Measurements from ENCODE around the gene FGFRL1. TPM values are rescaled to one million over a fixed set of nuclear protein-coding genes. Genes with fewer than 3 reads are reported as not detected.
A peak's percentile ranks its signal among the peaks of the same experiment; 100 is the strongest.

FGFRL1 gene
- total RNA-seq, 1 experiment from 2014 or later = 59.5 TPM

DNA sequence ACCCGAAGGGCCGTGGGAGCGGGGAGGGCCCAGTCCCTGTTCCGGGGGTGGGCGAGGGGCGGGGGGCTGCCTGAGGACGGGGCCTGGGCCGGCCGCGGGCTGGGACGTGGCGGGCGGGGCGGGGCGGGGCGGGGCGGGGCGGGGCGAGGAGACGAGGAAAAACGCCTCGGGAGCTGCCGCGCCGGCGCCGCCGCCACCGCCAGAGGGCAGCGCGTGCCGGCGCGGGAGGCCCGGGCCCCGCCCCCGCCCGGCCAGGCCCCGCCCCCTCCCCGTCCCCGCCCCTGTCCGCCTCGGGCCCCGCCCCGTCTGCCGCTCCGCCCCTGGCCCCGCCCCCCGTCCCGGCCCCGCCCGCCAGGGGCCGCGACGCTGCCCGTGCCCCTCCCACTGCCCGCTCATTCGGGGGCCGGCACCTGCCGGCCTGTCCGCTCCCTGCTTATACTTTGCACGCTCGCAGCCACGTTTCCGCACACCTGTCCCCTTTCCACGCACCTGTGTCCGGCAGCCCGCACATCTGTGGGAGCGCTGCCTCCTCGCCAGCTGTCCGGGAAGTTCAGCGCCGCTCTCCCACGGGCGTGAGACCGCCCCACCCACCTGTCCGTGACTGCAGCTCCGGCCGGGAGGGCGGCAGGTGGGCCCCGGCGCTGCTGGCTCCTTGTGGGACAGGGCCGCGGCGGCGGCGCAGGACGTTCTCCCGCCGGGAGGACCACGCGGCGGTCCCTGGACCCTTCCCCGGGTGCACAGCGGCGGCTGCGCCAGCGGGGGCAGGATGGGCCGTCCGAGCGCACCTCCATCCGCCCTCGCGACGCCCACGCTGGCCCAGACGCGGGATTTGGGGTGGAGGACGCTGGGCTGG is 1.7 kb upstream of the FGFRL1 start:
- TF ChIP-seq EZH2 (IDR thresholded peaks at IDR 0.05; ENCODE audit: low read depth) = no peak
- TF ChIP-seq, protein P1, sequence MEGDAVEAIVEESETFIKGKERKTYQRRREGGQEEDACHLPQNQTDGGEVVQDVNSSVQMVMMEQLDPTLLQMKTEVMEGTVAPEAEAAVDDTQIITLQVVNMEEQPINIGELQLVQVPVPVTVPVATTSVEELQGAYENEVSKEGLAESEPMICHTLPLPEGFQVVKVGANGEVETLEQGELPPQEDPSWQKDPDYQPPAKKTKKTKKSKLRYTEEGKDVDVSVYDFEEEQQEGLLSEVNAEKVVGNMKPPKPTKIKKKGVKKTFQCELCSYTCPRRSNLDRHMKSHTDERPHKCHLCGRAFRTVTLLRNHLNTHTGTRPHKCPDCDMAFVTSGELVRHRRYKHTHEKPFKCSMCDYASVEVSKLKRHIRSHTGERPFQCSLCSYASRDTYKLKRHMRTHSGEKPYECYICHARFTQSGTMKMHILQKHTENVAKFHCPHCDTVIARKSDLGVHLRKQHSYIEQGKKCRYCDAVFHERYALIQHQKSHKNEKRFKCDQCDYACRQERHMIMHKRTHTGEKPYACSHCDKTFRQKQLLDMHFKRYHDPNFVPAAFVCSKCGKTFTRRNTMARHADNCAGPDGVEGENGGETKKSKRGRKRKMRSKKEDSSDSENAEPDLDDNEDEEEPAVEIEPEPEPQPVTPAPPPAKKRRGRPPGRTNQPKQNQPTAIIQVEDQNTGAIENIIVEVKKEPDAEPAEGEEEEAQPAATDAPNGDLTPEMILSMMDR (conservative IDR thresholded peaks at IDR 0.05) = no peak
- intact Hi-C loops (cut with micrococcal nuclease; ENCODE audit: unreplicated experiment) = loop anchor here (5.0 kb wide), 2 partner anchors 238 to 338 kb away; partner anchors contain the start of genes CTBP1 and UVSSA
- Histone ChIP-seq H3K4me2 (peak overlapping the region; percentile 97), H4K20me1 (ENCODE audit: insufficient read depth) (no peaks in the 10 kb centered on the region; the same call in 1 of the 2 replicates), H3K27me3 (ENCODE audit: insufficient read depth, low read depth) (peaks cover 11% of the 10 kb centered on the region; the same call in 1 of the 2 replicates), H2AFZ (peak overlapping the region; percentile 87), H3K4me3 (peak overlapping the region; percentile 90), H3K9me3 (ENCODE audit: insufficient read depth, low read depth) (no peaks in the 10 kb centered on the region), H3K9me2 (ENCODE audit: insufficient read depth) (no peaks in the 10 kb centered on the region), H3F3A (ENCODE audit: insufficient read depth, low read depth) (peaks cover 36% of the 10 kb centered on the region; the same call in 1 of the 2 replicates), H3K27ac (peak overlapping the region; percentile 55; the same call in 1 of the 2 replicates), H3K36me3 (ENCODE audit: low read depth) (no peaks in the 10 kb centered on the region), H3K79me2 (ENCODE audit: low read depth) (no peaks in the 10 kb centered on the region; the same call in 1 of the 2 replicates), H3K4me1 (replicated peaks; ENCODE audit: insufficient read depth) (peaks cover 5% of the 10 kb centered on the region; the same call in 1 of the 2 replicates)
- CTCF ChIA-PET = interaction anchor here (0.6 kb wide), 1 partner anchor 45 kb away, joined by 5 read pairs; no protein-coding TSS in a partner anchor
- peak; percentile 48 to 71 for DNase-seq
- POLR2A ChIA-PET (ENCODE audit: unreplicated experiment) = no interaction called here
- BruUV-seq (replicated peaks) = no TSS peak

DNA sequence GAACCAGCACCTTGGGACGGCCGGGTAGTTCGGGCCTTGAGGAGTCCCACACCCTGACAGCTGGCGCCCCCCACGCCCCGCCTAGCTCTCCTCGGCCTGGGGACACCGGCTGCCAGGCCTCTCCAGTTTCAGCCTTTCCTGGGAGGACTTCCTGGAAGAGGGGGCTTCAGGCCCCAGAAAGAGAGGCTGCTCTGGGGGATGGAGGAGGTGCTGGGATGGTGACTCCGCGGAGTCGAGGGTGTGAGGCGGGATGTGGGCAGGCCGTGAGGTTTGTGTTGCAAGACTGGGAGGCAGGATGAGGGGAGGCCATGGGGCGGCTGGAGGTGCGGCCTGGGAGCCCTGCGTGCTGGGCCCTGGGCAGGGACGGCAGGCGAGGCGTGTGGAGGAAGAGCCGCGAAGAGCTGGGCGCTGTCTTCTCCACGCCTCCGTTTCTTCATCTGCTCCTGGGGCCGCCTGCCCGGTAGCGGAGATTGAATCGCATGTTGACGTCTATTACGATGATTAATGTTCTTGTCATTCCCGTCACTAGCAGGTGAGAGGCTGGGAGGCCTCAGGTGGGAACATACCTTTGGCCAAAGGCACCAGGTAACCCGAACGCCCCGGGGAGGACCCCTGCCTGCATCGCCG is 918 bp upstream of the FGFRL1 start:
- ChIA-PET CTCF (interaction anchor here (0.6 kb wide), 1 partner anchor 180 kb away, joined by 5 read pairs; no protein-coding TSS in a partner anchor), POLR2A (ENCODE audit: unreplicated experiment) (interaction anchor here (0.6 to 0.7 kb wide), 4 partner anchors 18 to 149 kb away, joined by 3 to 12 read pairs (median 4); no protein-coding TSS in a partner anchor)
- H3K9me3 ChIP-seq (ENCODE audit: insufficient read depth, low read depth) = no peaks in the 10 kb centered on the region
- H3K4me3 ChIP-seq = peak overlapping the region; percentile 90
- no peaks in the 10 kb centered on the region; the same call in 1 of the 2 replicates for H4K20me1 ChIP-seq (ENCODE audit: insufficient read depth)
- H3K27ac ChIP-seq = peak overlapping the region; percentile 55
- peaks cover 11% of the 10 kb centered on the region; the same call in 1 of the 2 replicates for H3K27me3 ChIP-seq (ENCODE audit: insufficient read depth, low read depth)
- BruUV-seq (replicated peaks) = TSS peak; percentile 58
- H3K9me2 ChIP-seq (ENCODE audit: insufficient read depth) = no peaks in the 10 kb centered on the region
- H3K4me1 ChIP-seq (replicated peaks; ENCODE audit: insufficient read depth) = peaks cover 5% of the 10 kb centered on the region; the same call in 1 of the 2 replicates
- no peaks in the 10 kb centered on the region for H3K36me3 ChIP-seq (ENCODE audit: low read depth)
- peak overlapping the region; percentile 97 for H3K4me2 ChIP-seq
- peak overlapping the region; percentile 87 for H2AFZ ChIP-seq
- H3F3A ChIP-seq (ENCODE audit: insufficient read depth, low read depth) = peaks cover 36% of the 10 kb centered on the region; the same call in 1 of the 2 replicates
- DNase-seq = peak; percentile 78 to 89
- intact Hi-C loops (cut with micrococcal nuclease; ENCODE audit: unreplicated experiment) = loop anchor here (5.0 kb wide), 2 partner anchors 237 to 337 kb away; partner anchors contain the start of genes CTBP1 and UVSSA
- TF ChIP-seq EZH2 (IDR thresholded peaks at IDR 0.05; ENCODE audit: low read depth) = no peak
- TF ChIP-seq, protein P1 (conservative IDR thresholded peaks at IDR 0.05) = no peak
- no peaks in the 10 kb centered on the region; the same call in 1 of the 2 replicates for H3K79me2 ChIP-seq (ENCODE audit: low read depth)

DNA sequence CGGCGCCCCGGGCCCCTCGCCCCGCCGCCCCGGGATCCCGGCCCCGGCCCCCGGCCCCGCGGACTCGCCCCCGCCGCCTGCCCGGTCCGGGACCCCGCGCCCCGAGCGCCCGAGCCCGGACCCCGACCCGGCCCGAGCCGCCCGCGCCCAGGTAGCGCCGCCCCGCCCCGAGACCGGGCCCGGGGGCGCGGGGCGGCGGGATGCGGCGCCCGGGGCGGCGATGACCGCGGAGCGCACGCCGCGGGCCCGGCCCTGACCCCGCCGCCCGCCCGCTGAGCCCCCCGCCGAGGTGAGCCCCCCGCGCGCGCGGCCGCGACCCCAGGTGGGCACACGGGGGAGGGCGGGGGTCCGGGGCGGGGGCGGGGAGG is 224 bp downstream of the FGFRL1 start:
- no peak overlapping the region for H3K4me2 ChIP-seq
- peaks cover 5% of the 10 kb centered on the region; the same call in 1 of the 2 replicates for H3K4me1 ChIP-seq (replicated peaks; ENCODE audit: insufficient read depth)
- H3K4me3 ChIP-seq = no peak overlapping the region
- H3K36me3 ChIP-seq (ENCODE audit: low read depth) = no peaks in the 10 kb centered on the region
- TF ChIP-seq, protein P1 (conservative IDR thresholded peaks at IDR 0.05) = no peak
- TF ChIP-seq EZH2 (IDR thresholded peaks at IDR 0.05; ENCODE audit: low read depth) = no peak
- DNase-seq = no peak
- H3K27ac ChIP-seq = no peak overlapping the region
- ChIA-PET CTCF (no interaction called here), POLR2A (ENCODE audit: unreplicated experiment) (no interaction called here)
- no peaks in the 10 kb centered on the region for H3K9me3 ChIP-seq (ENCODE audit: insufficient read depth, low read depth)
- H3K27me3 ChIP-seq (ENCODE audit: insufficient read depth, low read depth) = peaks cover 11% of the 10 kb centered on the region; the same call in 1 of the 2 replicates
- H3K79me2 ChIP-seq (ENCODE audit: low read depth) = no peaks in the 10 kb centered on the region; the same call in 1 of the 2 replicates
- no TSS peak for BruUV-seq (replicated peaks)
- H3K9me2 ChIP-seq (ENCODE audit: insufficient read depth) = no peaks in the 10 kb centered on the region
- H2AFZ ChIP-seq = no peak overlapping the region
- intact Hi-C loops (cut with micrococcal nuclease; ENCODE audit: unreplicated experiment) = loop anchor here (5.0 kb wide), 2 partner anchors 236 to 336 kb away; partner anchors contain the start of genes CTBP1 and UVSSA
- peaks cover 29% of the 10 kb centered on the region; the same call in 1 of the 2 replicates for H3F3A ChIP-seq (ENCODE audit: insufficient read depth, low read depth)
- H4K20me1 ChIP-seq (ENCODE audit: insufficient read depth) = no peaks in the 10 kb centered on the region; the same call in 1 of the 2 replicates
